ENCODE results near the gene RASA3. TPM values are rescaled to one million over a fixed set of nuclear protein-coding genes. Genes with fewer than 3 reads are reported as not detected.

Gene RASA3
- polyA plus RNA-seq, 1 donor from 2014 or later: 52.8 TPM

GRCh38 chr13:113952983-113953520, 179.4 kb downstream of the RASA3 start:
- no peak overlapping the region for H3K27ac Mint-ChIP-seq

DNA sequence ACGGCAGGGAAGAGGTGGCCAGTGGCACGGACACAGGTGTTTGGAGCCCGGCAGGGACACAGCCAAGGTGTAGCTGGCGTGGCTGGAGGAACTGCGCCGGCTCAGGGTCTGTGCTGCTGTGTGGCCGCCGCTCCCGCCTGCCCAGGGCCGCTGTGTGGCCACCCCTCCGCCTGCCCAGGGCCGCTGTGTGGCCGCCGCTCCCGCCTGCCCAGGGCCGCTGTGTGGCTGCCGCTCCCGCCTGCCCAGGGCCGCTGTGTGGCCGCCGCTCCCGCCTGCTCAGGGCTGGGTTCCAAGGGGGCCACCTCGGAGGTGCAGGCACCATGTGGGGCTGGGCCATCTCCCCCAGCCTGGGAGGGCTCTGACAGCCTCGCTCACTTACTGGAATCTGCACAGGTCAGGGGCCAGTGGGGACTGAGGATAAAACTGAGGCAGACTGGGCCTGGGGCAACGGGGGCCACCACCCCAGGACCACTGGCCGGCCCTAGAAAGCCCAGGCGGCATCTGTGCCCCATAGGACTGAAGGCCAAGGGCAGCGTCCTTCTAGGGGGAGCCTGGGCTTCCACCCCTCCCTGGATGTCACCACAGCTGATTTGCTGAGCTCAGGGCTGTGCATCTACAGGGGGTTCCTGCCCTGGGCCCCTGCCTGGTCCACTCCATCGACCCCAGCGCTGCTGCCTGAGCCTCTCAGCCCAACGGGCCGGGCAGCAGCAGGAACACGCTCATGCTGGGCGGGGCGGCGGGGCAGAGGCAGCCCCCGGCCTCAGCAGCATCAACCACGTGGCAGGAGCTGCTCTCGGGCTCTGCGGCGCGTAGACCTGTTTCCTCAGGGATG, 180.1 kb downstream of the RASA3 start:
- H3K36me3 Mint-ChIP-seq: peaks cover 4% of the 10 kb centered on the region
- no peak overlapping the region for H3K27ac Mint-ChIP-seq
- peaks cover 14 to 17% (median 14%) of the 10 kb centered on the region in 3 donors for H3K4me1 Mint-ChIP-seq
- no peak overlapping the region for H3K4me3 Mint-ChIP-seq
- no peaks in the 10 kb centered on the region for H3K27me3 Mint-ChIP-seq
- no peaks in the 10 kb centered on the region for H3K9me3 Mint-ChIP-seq

More at GRCh38 chr13:113952983-113953520, 179.4 kb downstream of the RASA3 start:
- Mint-ChIP-seq H3K27me3 (no peaks in the 10 kb centered on the region), H3K9me3 (no peaks in the 10 kb centered on the region), H3K36me3 (peaks cover 4% of the 10 kb centered on the region), H3K4me3 (peak overlapping the region in 1 of 4 donors; percentile 27), H3K4me1 (peaks cover 11 to 14% (median 11%) of the 10 kb centered on the region in 3 donors)

GRCh38 chr13:113951246-113951999, 181.0 kb downstream of the RASA3 start:
- Mint-ChIP-seq H3K4me1 (peaks cover 14 to 17% (median 14%) of the 10 kb centered on the region in 3 donors), H3K36me3 (peaks cover 4% of the 10 kb centered on the region), H3K4me3 (peak overlapping the region in 3 of 4 donors; percentile 30 to 77 (median 43)), H3K9me3 (no peaks in the 10 kb centered on the region), H3K27me3 (no peaks in the 10 kb centered on the region), H3K27ac (peak overlapping the region in 1 of 3 donors; percentile 68)

GRCh38 chr13:113950451-113951245, 181.8 kb downstream of the RASA3 start:
- no peaks in the 10 kb centered on the region for H3K27me3 Mint-ChIP-seq
- peak overlapping the region in 1 of 4 donors; percentile 63 for H3K4me3 Mint-ChIP-seq
- no peaks in the 10 kb centered on the region for H3K9me3 Mint-ChIP-seq
- H3K36me3 Mint-ChIP-seq: peaks cover 4% of the 10 kb centered on the region
- peaks cover 14 to 17% (median 14%) of the 10 kb centered on the region in 3 donors for H3K4me1 Mint-ChIP-seq
- peak overlapping the region in 1 of 3 donors; percentile 68 for H3K27ac Mint-ChIP-seq

GRCh38 chr13:113949546-113949945, 182.9 kb downstream of the RASA3 start:
- Mint-ChIP-seq H3K36me3 (peaks cover 2% of the 10 kb centered on the region), H3K27ac (peak overlapping the region in 1 of 3 donors; percentile 89), H3K4me3 (no peak overlapping the region), H3K4me1 (peaks cover 14 to 17% (median 14%) of the 10 kb centered on the region in 3 donors), H3K9me3 (no peaks in the 10 kb centered on the region), H3K27me3 (no peaks in the 10 kb centered on the region)

DNA sequence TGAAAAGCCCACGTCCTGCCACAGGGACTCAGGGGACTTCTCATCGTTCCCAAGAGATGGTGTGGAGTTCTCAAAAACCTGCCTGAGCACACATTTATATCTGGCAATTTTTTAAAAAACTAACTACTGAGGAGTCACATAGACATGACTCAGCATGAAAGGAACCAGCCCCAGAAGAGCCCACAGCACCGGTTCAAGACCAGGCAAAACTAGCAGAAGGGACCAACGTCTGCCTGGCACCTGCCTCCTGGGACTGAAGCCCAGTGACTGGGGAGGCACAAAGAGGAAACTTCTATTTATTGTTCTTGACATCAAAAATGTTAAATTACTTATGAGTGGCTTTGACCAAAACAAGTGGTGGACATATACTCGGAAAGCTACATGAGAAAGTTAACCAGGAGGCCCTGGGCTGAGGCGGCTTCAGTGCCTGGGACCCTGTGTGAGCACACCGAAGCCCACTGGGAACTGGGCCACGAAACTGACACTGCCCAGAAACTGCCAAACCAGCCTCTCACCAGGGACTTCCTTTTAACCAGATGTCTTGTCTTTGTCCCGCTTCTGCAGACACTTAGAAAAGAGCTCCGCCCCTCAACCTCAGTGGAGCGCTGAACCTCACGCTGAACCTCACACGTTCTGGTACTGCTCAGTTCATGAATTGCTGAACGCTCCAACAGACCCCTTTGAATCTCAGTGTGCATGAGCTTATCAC, 184.2 kb downstream of the RASA3 start:
- Mint-ChIP-seq H3K4me1 (peaks cover 14 to 17% (median 14%) of the 10 kb centered on the region in 3 donors), H3K4me3 (peak overlapping the region in 2 of 4 donors; percentile 40 to 76), H3K27ac (peak overlapping the region; percentile 22 to 59 (median 48)), H3K36me3 (peaks cover 2% of the 10 kb centered on the region), H3K27me3 (no peaks in the 10 kb centered on the region), H3K9me3 (no peaks in the 10 kb centered on the region)

- peaks cover 2% of the 10 kb centered on the region for H3K36me3 Mint-ChIP-seq
- H3K27ac Mint-ChIP-seq: peak overlapping the region in 1 of 3 donors; percentile 48
- no peaks in the 10 kb centered on the region for H3K27me3 Mint-ChIP-seq
- H3K4me3 Mint-ChIP-seq: peak overlapping the region in 2 of 4 donors; percentile 8 to 40
- H3K4me1 Mint-ChIP-seq: peaks cover 12 to 17% (median 14%) of the 10 kb centered on the region in 3 donors
- no peaks in the 10 kb centered on the region for H3K9me3 Mint-ChIP-seq
Measured at GRCh38 chr13:113947311-113948033, 185.0 kb downstream of the RASA3 start.

DNA sequence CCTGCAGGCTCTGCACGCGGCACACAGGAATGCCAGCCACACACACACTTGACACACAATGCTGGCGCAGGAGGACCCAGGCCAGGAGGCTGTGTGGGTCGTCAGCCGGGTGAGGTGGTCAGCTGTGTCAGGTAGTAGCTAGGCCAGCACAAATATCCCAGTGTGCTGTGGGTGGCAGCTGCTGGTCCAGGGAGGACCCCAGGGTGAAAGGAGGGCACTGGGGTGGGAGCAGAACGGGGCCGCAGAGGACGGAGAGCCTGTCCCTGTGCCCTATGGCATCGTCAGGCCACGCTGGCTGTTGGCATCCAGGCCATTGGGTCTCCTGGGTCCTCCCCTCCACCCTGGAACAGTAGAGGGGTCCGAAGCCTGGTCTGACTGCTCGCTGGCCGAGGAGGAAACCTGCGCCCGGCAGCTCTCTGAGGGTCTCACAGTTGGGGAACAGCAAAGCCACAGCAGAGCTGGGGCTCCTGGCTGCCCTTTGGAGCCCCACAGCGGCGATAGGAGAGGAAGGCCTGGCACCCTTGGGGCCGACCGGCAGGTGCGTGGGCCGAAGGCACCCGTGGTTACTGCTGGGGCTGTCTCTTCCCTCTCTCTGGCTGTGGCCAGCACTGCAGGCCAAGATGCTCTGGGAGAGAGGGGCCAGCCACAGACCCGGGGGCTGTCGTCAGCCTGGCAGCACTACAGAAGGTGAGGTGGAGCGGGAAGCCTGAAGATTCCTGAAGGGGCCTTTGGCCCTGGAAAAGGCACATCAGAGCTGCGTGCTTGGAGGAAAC, 185.8 kb downstream of the RASA3 start:
- H3K27me3 Mint-ChIP-seq: no peaks in the 10 kb centered on the region
- H3K4me3 Mint-ChIP-seq: peak overlapping the region in 1 of 4 donors; percentile 8
- peaks cover 12 to 15% (median 14%) of the 10 kb centered on the region in 3 donors for H3K4me1 Mint-ChIP-seq
- H3K27ac Mint-ChIP-seq: no peak overlapping the region
- no peaks in the 10 kb centered on the region for H3K9me3 Mint-ChIP-seq
- H3K36me3 Mint-ChIP-seq: peaks cover 2% of the 10 kb centered on the region

GRCh38 chr13:113945857-113946408, 186.5 kb downstream of the RASA3 start:
- peaks cover 11 to 12% (median 11%) of the 10 kb centered on the region in 3 donors for H3K4me1 Mint-ChIP-seq
- H3K27me3 Mint-ChIP-seq: no peaks in the 10 kb centered on the region
- H3K27ac Mint-ChIP-seq: no peak overlapping the region

GRCh38 chr13:113943821-113944565, 188.4 kb downstream of the RASA3 start:
- Mint-ChIP-seq H3K36me3 (no peaks in the 10 kb centered on the region), H3K4me3 (no peak overlapping the region), H3K27ac (peak overlapping the region in 1 of 3 donors; percentile 83), H3K27me3 (no peaks in the 10 kb centered on the region), H3K4me1 (peaks cover 9 to 11% (median 10%) of the 10 kb centered on the region in 3 donors), H3K9me3 (no peaks in the 10 kb centered on the region)

More at GRCh38 chr13:113945857-113946408, 186.5 kb downstream of the RASA3 start:
- no peak overlapping the region for H3K4me3 Mint-ChIP-seq
- no peaks in the 10 kb centered on the region for H3K9me3 Mint-ChIP-seq
- peaks cover 2% of the 10 kb centered on the region for H3K36me3 Mint-ChIP-seq

- H3K4me3 Mint-ChIP-seq: no peak overlapping the region
- H3K4me1 Mint-ChIP-seq: no peaks in the 10 kb centered on the region
- peak overlapping the region in 1 of 3 donors; percentile 50 for H3K27ac Mint-ChIP-seq
- peaks cover 3% of the 10 kb centered on the region for H3K27me3 Mint-ChIP-seq
- H3K36me3 Mint-ChIP-seq: no peaks in the 10 kb centered on the region
- H3K9me3 Mint-ChIP-seq: no peaks in the 10 kb centered on the region
Measured at GRCh38 chr13:113942591-113943103, 189.8 kb downstream of the RASA3 start.
